Stimulated activated CD8-positive, alpha-beta memory T cell treated with anti-CD3 and anti-CD28 coated beads, Interleukin-12 subunit alpha, Interleukin-12 subunit beta, amount 100 ng/mL, for 24 hours (primary cell): Measurements from ENCODE around the gene GBX2.

Experiments used
- DNase-seq: peaks from one replicate; pipeline ENCODE4 v3.0.0-alpha.2; 2020; ENCODE audit errors: extremely low read depth

GBX2 gene

GRCh38 chr2:236167297-236168109, 683 bp downstream of the GBX2 start:
- DNase-seq, result no peak

- DNase-seq, result no peak
Measured at GRCh38 chr2:236166796-236167296, 1.3 kb downstream of the GBX2 start.

DNA sequence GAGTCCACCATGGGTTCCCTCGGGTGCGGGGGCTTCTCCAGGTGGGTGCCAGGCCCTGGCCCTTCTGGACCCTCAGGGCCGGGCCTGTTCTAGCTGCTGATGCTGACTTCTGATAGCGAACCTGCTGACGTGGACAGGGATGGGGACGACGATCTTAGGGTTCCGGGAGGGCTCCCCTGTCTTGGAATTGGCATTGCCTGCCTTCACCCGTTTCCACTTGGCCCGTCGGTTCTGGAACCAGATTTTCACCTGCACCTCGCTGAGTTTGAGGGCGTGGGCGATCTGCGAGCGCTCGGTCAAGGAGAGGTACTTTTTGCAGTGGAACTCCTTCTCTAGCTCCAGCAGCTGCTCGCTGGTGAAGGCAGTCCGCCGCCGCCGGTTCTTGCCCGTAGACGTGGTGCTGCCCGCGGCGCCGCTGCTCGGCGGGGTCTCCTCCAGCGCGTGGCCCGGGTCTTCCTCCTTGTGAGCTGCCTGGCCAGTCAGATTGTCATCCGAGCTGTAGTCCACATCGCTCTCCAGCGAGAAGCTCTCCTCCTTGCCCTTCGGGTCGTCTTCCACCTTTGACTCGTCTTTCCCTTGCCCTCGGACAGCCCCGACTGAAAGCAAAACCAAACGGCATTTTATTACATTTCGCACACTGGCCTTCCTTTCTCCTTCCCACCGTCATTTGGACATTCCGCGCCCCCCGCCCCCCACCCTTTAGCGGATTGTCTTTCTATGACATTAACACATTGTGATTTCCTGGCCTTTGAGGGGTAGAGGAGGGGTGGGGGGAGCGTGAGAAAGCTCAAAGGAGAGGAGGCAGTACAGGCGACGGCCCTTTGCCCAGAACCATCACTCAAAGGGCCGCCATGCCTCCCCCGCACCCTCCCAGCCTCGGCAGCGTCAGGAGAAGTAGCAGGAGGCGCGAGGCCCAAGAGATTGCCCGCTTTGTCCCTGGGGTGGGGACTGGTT, 2.1 kb downstream of the GBX2 start:
- no peak for DNase-seq

DNA sequence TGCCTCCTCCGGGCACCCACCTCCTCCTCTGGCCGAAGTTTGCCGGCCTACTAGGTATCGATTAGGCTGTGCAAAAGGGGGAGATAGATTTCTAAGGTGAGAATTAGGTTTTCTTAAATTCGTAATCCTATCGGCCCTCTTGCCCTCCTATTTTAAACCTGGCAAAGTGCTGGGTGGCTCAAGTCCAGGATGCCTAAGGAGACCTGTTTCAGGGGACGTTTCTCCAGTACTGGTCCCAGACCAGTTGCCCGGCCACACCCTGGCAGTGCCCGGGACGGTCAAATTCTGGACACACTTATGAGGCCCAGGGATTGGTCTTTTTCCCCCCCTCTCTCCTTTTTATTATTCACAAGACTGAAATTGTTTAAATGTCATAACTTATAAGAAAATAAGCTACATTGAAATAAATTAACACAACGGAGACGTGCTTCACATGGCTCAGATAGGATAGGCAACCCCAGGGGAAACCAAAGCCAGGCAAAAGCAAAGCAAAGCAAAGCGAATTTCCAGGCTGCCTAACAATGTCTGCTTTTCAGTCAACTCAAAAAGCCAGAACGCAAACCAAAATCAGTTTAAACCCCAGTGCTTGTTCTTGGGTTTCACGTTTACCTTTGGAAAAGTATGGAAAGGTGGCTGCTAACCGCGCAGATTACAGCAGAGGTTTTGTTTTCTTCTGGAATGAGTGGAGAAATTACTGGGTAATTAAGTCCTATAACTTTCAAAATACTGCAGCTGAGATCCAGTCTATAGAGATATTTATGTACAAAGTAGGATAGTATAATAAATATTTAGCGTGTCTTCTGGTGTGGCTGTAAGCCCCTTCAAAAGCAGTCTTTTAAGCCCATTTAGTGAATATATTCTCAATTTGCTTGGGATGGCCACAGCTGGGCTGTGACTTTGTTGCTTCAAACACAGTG, 3.0 kb downstream of the GBX2 start:
- no peak for DNase-seq

DNA sequence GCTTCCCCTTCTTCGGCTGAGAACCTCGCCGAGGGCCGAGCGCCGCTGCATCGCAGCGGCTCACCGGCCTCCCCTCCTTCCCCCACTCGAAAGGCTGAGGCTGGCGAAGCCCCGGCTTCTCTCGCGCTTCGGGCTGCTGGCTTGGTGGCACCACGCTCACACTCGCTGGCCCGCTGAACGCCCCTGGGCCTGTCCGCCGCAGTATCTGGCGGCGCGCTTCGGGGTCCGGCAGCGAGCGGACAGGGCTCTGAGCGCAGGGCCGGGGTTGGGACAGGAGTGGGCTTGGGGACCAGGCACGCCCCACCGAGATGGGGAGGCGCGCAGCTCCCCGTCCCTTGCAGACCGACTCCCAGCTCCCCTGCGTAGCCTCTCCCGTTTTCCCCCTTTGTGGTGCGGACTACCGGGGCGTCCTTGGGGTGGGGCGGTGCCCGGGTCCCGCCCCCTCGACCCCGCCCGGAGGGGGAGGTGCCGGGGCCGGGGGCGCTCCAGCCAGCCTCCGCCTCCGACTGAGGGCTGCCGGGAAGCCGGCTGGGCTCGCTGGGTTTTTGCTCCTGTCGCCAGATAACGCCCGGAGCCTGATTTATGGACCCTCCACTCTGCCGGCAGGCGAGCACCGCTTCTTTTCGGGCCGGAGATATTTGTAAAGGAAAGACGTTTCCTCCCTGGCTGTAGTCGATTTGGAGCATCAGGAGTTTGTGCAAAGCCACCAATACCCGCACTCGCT, 3.8 kb downstream of the GBX2 start:
- DNase-seq, result no peak

DNA sequence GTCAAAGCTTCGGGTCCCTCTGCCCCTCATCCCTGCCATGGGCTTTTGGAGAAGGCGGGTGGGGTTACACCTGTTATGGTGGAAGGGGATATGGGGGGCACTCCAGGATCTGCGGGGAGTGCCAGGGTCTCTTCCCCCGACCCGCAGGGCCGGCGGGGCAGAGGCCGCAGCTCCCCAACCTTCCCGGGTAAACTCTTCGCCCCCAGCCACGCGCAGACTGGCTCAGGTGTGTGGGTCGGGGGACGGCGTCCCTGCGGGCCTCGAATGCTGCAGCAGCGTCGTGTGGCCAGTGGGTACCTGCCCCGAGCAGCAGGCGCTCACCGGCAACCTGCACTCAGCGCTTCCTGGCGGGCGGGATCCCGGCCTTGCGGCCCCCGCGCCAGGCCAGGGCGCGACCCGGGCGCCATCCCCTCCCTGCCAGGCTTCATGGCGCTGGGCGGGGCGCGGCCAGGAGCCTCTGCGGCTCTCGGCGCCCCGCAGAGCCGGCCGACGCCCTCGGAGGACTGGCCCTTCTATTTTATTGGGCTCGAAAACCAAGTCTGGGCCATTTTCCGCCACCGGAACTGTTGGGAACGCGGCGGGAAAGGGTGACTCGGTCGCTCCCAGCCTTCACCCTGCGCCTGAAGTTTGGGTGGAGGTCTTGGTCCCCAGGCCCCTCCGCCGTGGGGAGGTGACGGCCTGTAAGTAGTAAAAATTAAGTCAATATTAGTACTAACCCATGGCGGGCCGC, 4.5 kb downstream of the GBX2 start:
- no peak for DNase-seq

GRCh38 chr2:236162882-236163470, 5.2 kb downstream of the GBX2 start:
- DNase-seq, result no peak

GRCh38 chr2:236162031-236162845, 5.9 kb downstream of the GBX2 start:
- no peak for DNase-seq

DNA sequence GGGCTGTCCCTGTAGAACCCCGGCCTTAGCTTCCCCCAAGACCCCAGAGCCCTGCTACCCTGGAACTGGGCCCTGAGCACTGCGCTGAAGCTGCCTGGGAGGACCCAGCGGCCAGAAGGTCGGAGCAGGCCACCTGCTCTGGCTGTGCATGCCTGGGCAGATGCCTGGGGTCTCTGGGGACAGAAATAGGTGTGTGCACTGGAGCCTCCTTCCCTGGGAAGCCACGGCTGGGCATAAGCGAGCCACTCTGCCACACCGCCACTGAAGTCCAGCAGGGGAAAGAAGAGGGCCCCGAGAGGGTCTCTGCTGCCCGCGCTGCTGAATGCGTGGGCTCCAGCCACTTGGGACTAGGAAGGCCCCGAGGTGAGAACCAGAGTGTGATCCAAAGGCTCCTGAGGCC, 6.7 kb downstream of the GBX2 start:
- no peak for DNase-seq

- DNase-seq, result no peak
Measured at GRCh38 chr2:236161082-236161462, 7.1 kb downstream of the GBX2 start.

- no peak for DNase-seq
Measured at GRCh38 chr2:236160366-236161081, 7.7 kb downstream of the GBX2 start.

DNA sequence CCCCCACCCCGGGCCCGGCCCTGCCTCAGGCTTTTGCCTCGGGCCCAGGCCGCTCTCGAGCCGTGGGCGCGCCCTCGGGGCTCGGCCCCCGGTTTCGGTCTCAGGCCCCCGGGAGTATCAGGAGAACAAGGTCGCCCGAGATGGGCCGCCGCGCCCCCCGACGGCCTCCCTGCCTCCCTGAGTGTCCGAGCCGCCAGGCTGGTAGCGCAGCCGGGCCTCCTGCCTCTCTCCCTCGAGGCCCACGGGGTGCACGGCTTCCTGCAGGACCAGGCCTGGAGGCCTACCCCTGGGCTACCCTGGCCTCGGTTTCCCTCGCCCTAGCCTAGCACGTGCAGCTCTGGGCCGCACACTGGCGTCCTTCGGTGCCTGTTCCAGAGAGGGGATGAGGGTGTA, 8.4 kb downstream of the GBX2 start:
- DNase-seq, result no peak

DNA sequence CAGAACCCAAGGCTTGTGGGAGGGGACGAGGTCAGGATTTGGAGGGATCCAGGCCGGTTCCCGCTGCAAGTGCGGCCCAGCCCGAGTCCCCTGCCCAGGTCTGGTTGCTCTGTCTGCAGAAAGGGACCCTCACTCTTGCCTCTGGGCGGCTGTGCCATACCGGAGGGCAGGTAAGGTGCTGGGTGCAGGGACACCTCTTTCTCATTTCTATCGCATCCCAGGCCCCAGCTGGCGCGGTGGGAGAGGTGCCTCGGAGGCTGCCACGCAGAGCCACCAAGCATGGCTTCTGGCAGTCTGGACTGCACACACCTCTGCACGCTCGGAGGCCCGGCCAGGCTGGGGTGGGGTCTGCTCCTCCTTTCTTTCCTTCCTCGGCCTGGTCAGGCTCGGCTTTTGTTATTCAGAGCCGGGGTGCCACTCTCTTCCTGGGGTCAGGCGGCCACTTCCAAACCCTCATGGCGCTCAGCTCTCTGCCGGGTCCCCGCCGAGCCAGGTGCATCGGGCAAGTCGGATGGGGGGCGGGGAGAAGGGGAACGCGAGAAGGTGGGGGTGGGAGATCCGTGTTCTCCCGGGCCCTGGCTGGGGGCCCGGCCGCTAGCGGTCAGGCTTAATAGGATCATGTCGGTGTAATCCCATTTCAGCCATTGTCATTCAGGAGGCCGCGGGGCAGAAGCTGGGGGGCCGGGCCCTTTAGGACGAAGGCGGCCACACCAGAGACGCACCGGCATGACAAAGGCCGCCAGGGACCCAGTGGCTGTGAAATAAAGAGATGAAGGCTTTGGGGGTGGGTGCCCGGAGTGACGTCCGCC, 9.0 kb downstream of the GBX2 start:
- DNase-seq, result no peak

GRCh38 chr2:236157815-236158498, 10.2 kb downstream of the GBX2 start:
- no peak for DNase-seq

DNA sequence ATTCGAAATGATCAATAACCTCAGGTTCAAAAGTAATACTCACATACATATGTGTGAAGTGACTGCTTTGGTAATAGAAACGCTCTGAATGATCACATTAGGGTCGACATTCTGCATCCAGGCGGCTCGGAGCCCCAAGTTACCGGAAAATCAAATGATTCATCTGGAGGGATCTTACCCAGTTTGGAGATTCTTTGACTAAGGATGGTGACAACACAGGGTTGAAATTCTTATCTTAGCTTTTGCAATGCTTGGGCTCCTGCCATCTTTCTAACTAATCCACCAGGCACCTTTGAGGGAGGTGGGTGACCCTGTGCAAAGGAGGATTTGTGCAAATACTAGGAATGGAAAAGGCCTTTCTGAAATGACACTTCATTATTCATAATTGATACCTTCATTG, 10.8 kb downstream of the GBX2 start:
- DNase-seq, result no peak

- DNase-seq, result no peak
Measured at GRCh38 chr2:236156860-236157194, 11.4 kb downstream of the GBX2 start.
